ENCODE measurements around the gene EVC2. TPM values are rescaled to one million over a fixed set of nuclear protein-coding genes. Genes with fewer than 3 reads are reported as not detected.

Gene EVC2
- total and polyA plus RNA-seq, 9 of the 15 experiments (the other 6 are each of a cell fraction or from before 2014, with no cell fraction given): 0.03 to 0.55 (median 0.38) TPM; not detected in 1

- TF ChIP-seq USF1 (CRISPR knock-in tag; IDR thresholded peaks at IDR 0.05): no peak
- TF ChIP-seq PHF20 (IDR thresholded peaks at IDR 0.05; ENCODE audit: partially characterized antibody): no peak
- TF ChIP-seq CREB3 (tag; conservative IDR thresholded peaks at IDR 0.05; ENCODE audit: low read depth): no peak
These were observed 446 bp downstream of the EVC2 start (continued) for GRCh38 chr4:5707778-5708448.

- H3K27ac ChIP-seq (ENCODE audit: extremely low read depth, low read depth, low read length): no peak overlapping the region
- ChIA-PET POLR2A (interaction anchor here (0.5 kb wide), 1 partner anchor 10 kb away, joined by 3 read pairs; no protein-coding TSS in a partner anchor), CTCF (ENCODE audit: low intra/inter-chr PET ratio) (no interaction called here)
- peaks cover 0 to 20% of the 10 kb centered on the region in 2 experiments; a peak in 4 of 5 replicates for H3K4me1 ChIP-seq (replicated peaks in 1 of 2; ENCODE audit: control insufficient read depth in 2 of 2, insufficient read depth in 2 of 2, low read length in 2 of 2)
- H3K79me2 ChIP-seq (ENCODE audit: control insufficient read depth, insufficient read depth, low read length): no peaks in the 10 kb centered on the region
- H3K4me3 ChIP-seq: no peak overlapping the region
- no peaks in the 10 kb centered on the region for H3K36me3 ChIP-seq (ENCODE audit: control insufficient read depth, insufficient read depth, low read length)
- in situ Hi-C loops (cut with MboI): no loop called here
- 8% methylated on average over 5 of the region's 5 CpGs for WGBS (ENCODE audit: insufficient coverage, low coverage, missing lambda C conversion rate)
- peaks cover 2 to 18% of the 10 kb centered on the region in 2 experiments; a peak in 3 of 5 replicates for H3K27me3 ChIP-seq (ENCODE audit: control insufficient read depth in 2 of 2, insufficient read depth in 2 of 2, low read length in 2 of 2)
- no peaks in the 10 kb centered on the region for H3K9me1 ChIP-seq (ENCODE audit: control insufficient read depth, insufficient read depth, low read length)
- BruUV-seq (replicated peaks): no TSS peak
- no peak overlapping the region for H3K9ac ChIP-seq (ENCODE audit: insufficient read depth in 1 of 2, low read depth in 2 of 2, low read length in 2 of 2)
- no peak overlapping the region; the same call in 1 of the 2 replicates for H3K4me2 ChIP-seq (ENCODE audit: insufficient read depth, low read length)
- H4K20me1 ChIP-seq (replicated peaks; ENCODE audit: control insufficient read depth, insufficient read depth, low read length): no peaks in the 10 kb centered on the region
- no peak for ATAC-seq
- intact Hi-C loops (cut with micrococcal nuclease): no loop called here
- peaks cover 7% of the 10 kb centered on the region; the same call in 1 of the 2 replicates for H3K9me3 ChIP-seq (replicated peaks; ENCODE audit: control insufficient read depth, insufficient read depth, low read depth, low read length)
- no peak for DNase-seq (ENCODE audit: extremely low read depth in 1 of 4, low spot score in 3 of 4)
- no peak overlapping the region for H2AFZ ChIP-seq (ENCODE audit: low read depth, low read length)
- FAIRE-seq: no peak
- TF ChIP-seq EGR1 (conservative IDR thresholded peaks at IDR 0.05) (no peak), ZNF165 (CRISPR knock-in tag; IDR thresholded peaks at IDR 0.05; ENCODE audit: borderline replicate concordance) (no peak), PHF21A (IDR thresholded peaks at IDR 0.05; ENCODE audit: borderline replicate concordance, low read depth) (no peak), ELF1 (tag; IDR thresholded peaks at IDR 0.05) (no peak), ZNF717 (CRISPR knock-in tag; IDR thresholded peaks at IDR 0.05) (no peak), BCOR (IDR thresholded peaks at IDR 0.05) (no peak), HOXB6 (CRISPR knock-in tag; IDR thresholded peaks at IDR 0.05; ENCODE audit: borderline replicate concordance) (no peak), NFIC (IDR thresholded peaks at IDR 0.05) (no peak), SMAD2 (IDR thresholded peaks at IDR 0.05; ENCODE audit: low read depth, low read length) (no peak), ID3 (CRISPR knock-in tag; IDR thresholded peaks at IDR 0.05) (no peak), ID3 (tag; IDR thresholded peaks at IDR 0.05) (no peak), POLR2B (IDR thresholded peaks at IDR 0.05; ENCODE audit: low read depth, partially characterized antibody) (no peak), ZNF778 (CRISPR knock-in tag; IDR thresholded peaks at IDR 0.05) (no peak), ATF2 (CRISPR knock-in tag; IDR thresholded peaks at IDR 0.05) (no peak), ZC3H4 (CRISPR knock-in tag; IDR thresholded peaks at IDR 0.05; ENCODE audit: borderline replicate concordance) (no peak), ZNF224 (CRISPR knock-in tag; IDR thresholded peaks at IDR 0.05) (no peak), GABPA (tag; conservative IDR thresholded peaks at IDR 0.05; ENCODE audit: low read depth) (no peak)
These were observed 993 bp downstream of the EVC2 start for GRCh38 chr4:5707366-5707765.
